HG03280 (cell line): Measurements from ENCODE around the gene RTBDN.
A peak's percentile ranks its signal among the peaks of the same experiment; 100 is the strongest.

ENCODE experiments used
- ATAC-seq: cut with Tn5 transposase; IDR thresholded peaks from one replicate; pipeline ENCODE4 v1.9.1; 2021; ENCODE audit warnings: mild to moderate bottlenecking, moderate library complexity; ENCODE audit not compliant: unreplicated experiment

Gene RTBDN

GRCh38 chr19:12834566-12834943, at the start of gene RTBDN:
RTBDN (minus strand) TSS chr19:12834579; CDS start chr19:12829979, 4,600 bp downstream.
- no peak for ATAC-seq

- ATAC-seq = no peak
Measured at GRCh38 chr19:12882589-12882988, 48.2 kb upstream of the RTBDN start.

GRCh38 chr19:12881172-12881808, 46.9 kb upstream of the RTBDN start, which contains the start of gene DNASE2:
DNASE2 (minus strand) TSS chr19:12881449; CDS start chr19:12881375, 74 bp downstream.
- peak; percentile 72 for ATAC-seq

- ATAC-seq = peak; percentile 18
Measured at GRCh38 chr19:12880551-12881171, 46.3 kb upstream of the RTBDN start.

GRCh38 chr19:12875086-12875485, 40.7 kb upstream of the RTBDN start:
- ATAC-seq = no peak

- ATAC-seq = no peak
Measured at GRCh38 chr19:12873891-12874745, 39.7 kb upstream of the RTBDN start.

- no peak for ATAC-seq
Measured at GRCh38 chr19:12872941-12873890, 38.8 kb upstream of the RTBDN start.

- ATAC-seq = no peak
Measured at GRCh38 chr19:12872255-12872654, 37.9 kb upstream of the RTBDN start.

GRCh38 chr19:12871681-12872080, 37.3 kb upstream of the RTBDN start:
- no peak for ATAC-seq

GRCh38 chr19:12868540-12869112, 34.2 kb upstream of the RTBDN start:
- no peak for ATAC-seq

GRCh38 chr19:12867120-12868099, 33.0 kb upstream of the RTBDN start:
- no peak for ATAC-seq

GRCh38 chr19:12866416-12867119, 32.2 kb upstream of the RTBDN start:
- no peak for ATAC-seq

- ATAC-seq = no peak
Measured at GRCh38 chr19:12865746-12866415, 31.5 kb upstream of the RTBDN start.

- ATAC-seq = no peak
Measured at GRCh38 chr19:12864721-12865715, 30.6 kb upstream of the RTBDN start.

- no peak for ATAC-seq
Measured at GRCh38 chr19:12864143-12864542, 29.8 kb upstream of the RTBDN start.

GRCh38 chr19:12859546-12859945, 25.2 kb upstream of the RTBDN start:
- no peak for ATAC-seq
